Testis (tissue), 3 donors: ENCODE data around the gene LIPA. TPM values are rescaled to one million over a fixed set of nuclear protein-coding genes. Genes with fewer than 3 reads are reported as not detected.

Source experiments
- DNase-seq: peaks from one replicate; pipeline ENCODE4 v3.0.0-alpha.2; 2019
- H3K27ac ChIP-seq, 2 donors: fragments of 200-600 bp; sonication (generic); one replicate each; pipeline ENCODE4 v1.5.1; 2019
- H3K27me3 ChIP-seq: fragments of 200-600 bp; sonication (generic); one replicate; pipeline ENCODE4 v1.5.1; 2019
- H3K36me3 ChIP-seq: fragments of 200-600 bp; sonication (generic); one replicate; pipeline ENCODE4 v1.5.1; 2017; ENCODE audit warnings: low read depth; ENCODE audit errors: missing control alignments
- H3K4me1 ChIP-seq: fragments of 200-600 bp; sonication (generic); one replicate; pipeline ENCODE4 v1.5.1; 2019
- H3K4me3 ChIP-seq, 2 donors: fragments of 200-600 bp; sonication (generic); one replicate each; pipeline ENCODE4 v1.5.1; 2017 to 2019
- H3K9me3 ChIP-seq: fragments of 200-600 bp; sonication (generic); one replicate; pipeline ENCODE4 v1.5.1; 2017
- CTCF ChIP-seq, 3 experiments: fragments of 450-650 bp in 2 of 3; fragments of 200-600 bp in 1 of 3; sonication (generic) in 1 of 3; IDR thresholded peaks; one replicate each; pipeline ENCODE4 v1.5.1; 2016 to 2019; ENCODE audit warnings: antibody characterized with exemption in 3 of 3, mild to moderate bottlenecking in 2 of 3, moderate library complexity in 1 of 3
- POLR2A ChIP-seq: fragments of 450-650 bp; IDR thresholded peaks from one replicate; pipeline ENCODE4 v1.6.1; 2017; ENCODE audit warnings: antibody characterized with exemption, mild to moderate bottlenecking, moderate library complexity
- WGBS, 2 donors: methylation state at CpG; one replicate each; pipeline ENCODE4 v1.1.5; 2018; 5-methylcytosine and 5-hydroxymethylcytosine counted together
- intact Hi-C: fragments of 100-400 bp; cut with DNase I; formaldehyde crosslinking; loops from one replicate; pipeline ENCODE4 v1.15.1; 2023; ENCODE audit warnings: low total_unique reads
- polyA plus RNA-seq: library from polyadenylated mRNA; stranded (reverse); fragments of 350-450 nt; fragmentation: Illumina TruSeq; extraction: RNeasy Lipid Tissue Mini Kit (QIAGEN cat#74804); gene quantifications from one replicate; pipeline ENCODE4 v1.2.3, GENCODE V29; 2014; ENCODE audit warnings: low read depth, low replicate concordance; ENCODE audit not compliant: insufficient read depth
- total RNA-seq, 2 donors: library from RNA; depleted of rRNA; stranded (reverse); fragments of >200 nt; gene quantifications; one replicate each; pipeline ENCODE4 v1.2.3, GENCODE V29; 2016

LIPA gene
- total and polyA plus RNA-seq, 3 donors from 2014 or later: 13.3 to 32.3 (median 13.9) TPM

GRCh38 chr10:89242840-89243568 lies 8.6 kb downstream of the LIPA start:
- TF ChIP-seq POLR2A (no peak), CTCF (IDR thresholded peaks at IDR 0.05) (no peak)
- 63 to 74% methylated on average over 8 of the region's 8 CpGs for WGBS, 2 donors

GRCh38 chr10:89242345-89242684 lies 9.3 kb downstream of the LIPA start:
- H3K27ac ChIP-seq: no peak overlapping the region

More at GRCh38 chr10:89242840-89243568, 8.6 kb downstream of the LIPA start:
- no peaks in the 10 kb centered on the region for H3K9me3 ChIP-seq
- intact Hi-C loops: no loop called here
- H3K36me3 ChIP-seq: no peaks in the 10 kb centered on the region
- DNase-seq: no peak
- H3K27me3 ChIP-seq: no peaks in the 10 kb centered on the region
- H3K4me1 ChIP-seq: no peaks in the 10 kb centered on the region
- H3K27ac ChIP-seq: no peak overlapping the region
- H3K4me3 ChIP-seq: no peak overlapping the region

GRCh38 chr10:89241486-89242344 lies 9.9 kb downstream of the LIPA start:
- TF ChIP-seq POLR2A (no peak), CTCF (IDR thresholded peaks at IDR 0.05) (no peak)
- H3K27ac ChIP-seq: no peak overlapping the region
- intact Hi-C loops: no loop called here
- H3K36me3 ChIP-seq: no peaks in the 10 kb centered on the region
- H3K9me3 ChIP-seq: no peaks in the 10 kb centered on the region
- no peaks in the 10 kb centered on the region for H3K4me1 ChIP-seq
- no peak overlapping the region for H3K4me3 ChIP-seq
- whole genome bisulfite sequencing, 2 donors: 87 to 90% methylated on average over 3 of the region's 3 CpGs
- no peaks in the 10 kb centered on the region for H3K27me3 ChIP-seq
- no peak for DNase-seq

More at GRCh38 chr10:89242345-89242684, 9.3 kb downstream of the LIPA start:
- H3K36me3 ChIP-seq: no peaks in the 10 kb centered on the region
- TF ChIP-seq POLR2A (no peak), CTCF (IDR thresholded peaks at IDR 0.05) (no peak)
- no peaks in the 10 kb centered on the region for H3K27me3 ChIP-seq
- H3K4me1 ChIP-seq: no peaks in the 10 kb centered on the region
- no peak overlapping the region for H3K4me3 ChIP-seq
- intact Hi-C loops: no loop called here
- no peak for DNase-seq
- H3K9me3 ChIP-seq: no peaks in the 10 kb centered on the region

- no peaks in the 10 kb centered on the region for H3K4me1 ChIP-seq
- no peaks in the 10 kb centered on the region for H3K27me3 ChIP-seq
- no peak for TF ChIP-seq CTCF (IDR thresholded peaks at IDR 0.05)
- TF ChIP-seq POLR2A: no peak
- DNase-seq: no peak
- no peaks in the 10 kb centered on the region for H3K36me3 ChIP-seq
- no peak overlapping the region for H3K4me3 ChIP-seq
- no peaks in the 10 kb centered on the region for H3K9me3 ChIP-seq
- intact Hi-C loops: no loop called here
- 91 to 97% methylated on average over 3 of the region's 3 CpGs for WGBS, 2 donors
- H3K27ac ChIP-seq: no peak overlapping the region
Observed at GRCh38 chr10:89241026-89241425, 10.5 kb downstream of the LIPA start.
